A673 (cell line): ENCODE results near the gene CALHM5. TPM values are rescaled to one million over a fixed set of nuclear protein-coding genes. Genes with fewer than 3 reads are reported as not detected.

Experiments
- BruUV-seq: library from RNA; stranded (reverse); fragments of 400-500 nt; replicated peaks from 2 replicates; lab custom pipeline; 2021; lab: Mats Ljungman, UMichigan
- CTCF ChIA-PET: fragments of 300-600 bp; sonication (Branson Sonifier 250); formaldehyde crosslinking; loops from one replicate; lab custom pipeline; 2022; ENCODE audit warnings: antibody characterized with exemption; lab: Charles Lee
- POLR2A ChIA-PET: fragments of 300-600 bp; sonication (Branson Sonifier 250); formaldehyde crosslinking; loops from one replicate; lab custom pipeline; 2022; ENCODE audit warnings: antibody characterized with exemption; ENCODE audit not compliant: low non-redundant PET; lab: Charles Lee
- DNase-seq: peaks from one replicate; pipeline ENCODE4 v3.0.0-alpha.2; 2015; ENCODE audit warnings: low spot score
- H3K27ac ChIP-seq: fragments of 200-600 bp; sonication (generic); 2 replicates; pipeline ENCODE4 v1.5.1; 2016; ENCODE audit warnings: mixed run types, low read depth, mild to moderate bottlenecking, mixed read lengths, antibody characterized with exemption, low read length; ENCODE audit not compliant: poor library complexity, severe bottlenecking
- H3K27me3 ChIP-seq: fragments of 200-600 bp; sonication (generic); replicated peaks from 2 replicates; pipeline ENCODE4 v1.6.1; 2017; ENCODE audit warnings: mixed run types, low read depth, mild to moderate bottlenecking, mixed read lengths, antibody characterized with exemption, low read length; ENCODE audit not compliant: insufficient read depth, poor library complexity
- H3K36me3 ChIP-seq: fragments of 200-600 bp; sonication (generic); 2 replicates; pipeline ENCODE4 v1.6.1; 2016; ENCODE audit warnings: mixed run types, mild to moderate bottlenecking, mixed read lengths, antibody characterized with exemption, low read length; ENCODE audit not compliant: insufficient read depth, poor library complexity, severe bottlenecking
- H3K4me1 ChIP-seq: fragments of 200-600 bp; sonication (generic); 2 replicates; pipeline ENCODE4 v1.6.1; 2017; ENCODE audit warnings: mixed run types, mild to moderate bottlenecking, mixed read lengths, antibody characterized with exemption, low read length; ENCODE audit not compliant: insufficient read depth, poor library complexity, severe bottlenecking
- H3K4me3 ChIP-seq: fragments of 200-600 bp; sonication (generic); 2 replicates; pipeline ENCODE4 v1.5.1; 2016; ENCODE audit warnings: low read depth, mixed run types, mild to moderate bottlenecking, mixed read lengths, low read length; ENCODE audit not compliant: poor library complexity, severe bottlenecking
- H3K9me3 ChIP-seq: fragments of 200-600 bp; sonication (generic); 2 replicates; pipeline ENCODE4 v1.6.1; 2016; ENCODE audit warnings: mixed run types, low read depth, mild to moderate bottlenecking, mixed read lengths, antibody characterized with exemption, low read length; ENCODE audit not compliant: poor library complexity, severe bottlenecking
- EZH2 ChIP-seq: fragments of 200-600 bp; sonication (generic); IDR thresholded peaks from 2 replicates; pipeline ENCODE4 v1.6.1; 2017; ENCODE audit warnings: borderline replicate concordance, low read depth, mild to moderate bottlenecking, mixed read lengths, antibody characterized with exemption, low read length; ENCODE audit not compliant: poor library complexity, severe bottlenecking
- intact Hi-C: fragments of 100-400 bp; cut with micrococcal nuclease; formaldehyde crosslinking; loops from one replicate; pipeline ENCODE4 v1.10.0; 2022; ENCODE audit not compliant: unreplicated experiment
- total RNA-seq: library from RNA; stranded (reverse); gene quantifications from 2 replicates; pipeline ENCODE4 v1.2.3, GENCODE V29; 2021
- TF ChIP-seq, protein P1 (sequence below): fragments of 300-800, 200-600 bp; sonication (generic); conservative IDR thresholded peaks from 2 replicates; pipeline ENCODE4 v1.5.1; 2017; ENCODE audit warnings: low read depth, mild to moderate bottlenecking, antibody characterized with exemption, low read length, moderate library complexity, mixed read lengths

Gene CALHM5
- total RNA-seq, 1 experiment from 2014 or later, result 0.26 TPM

DNA sequence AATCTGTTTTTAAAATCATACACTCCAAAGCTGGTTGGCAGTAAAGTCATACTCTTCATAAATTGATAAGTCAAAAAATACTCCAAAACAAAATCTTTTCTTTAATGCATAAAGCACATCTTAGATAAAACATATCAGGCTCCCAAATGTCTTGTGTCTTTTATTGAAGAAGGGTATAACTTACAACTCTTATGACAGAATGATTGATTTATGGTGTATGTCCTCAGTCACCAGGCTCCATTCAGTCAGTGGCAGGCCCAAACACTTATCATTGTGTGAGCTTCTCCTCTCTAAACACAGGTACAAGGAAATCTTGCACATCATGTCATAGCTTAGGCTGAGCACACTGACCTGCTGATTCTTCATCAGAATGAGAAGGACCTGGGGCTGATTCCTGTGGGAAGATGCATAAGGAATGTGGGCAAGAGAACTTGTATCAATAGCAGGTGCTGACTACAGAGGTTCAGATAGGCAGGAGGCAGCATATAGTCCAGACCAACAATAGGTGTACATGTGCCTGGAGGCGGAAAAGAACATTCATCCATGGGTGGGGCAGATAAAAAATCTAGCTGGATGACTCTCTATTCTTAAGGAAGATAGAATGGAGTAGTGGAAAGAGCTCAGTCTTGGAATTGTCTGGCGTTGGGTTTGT lies 1.9 kb downstream of the CALHM5 start:
- H3K9me3 ChIP-seq, result no peaks in the 10 kb centered on the region
- CTCF ChIA-PET, result no interaction called here
- no peaks in the 10 kb centered on the region for H3K27me3 ChIP-seq
- peaks cover 25% of the 10 kb centered on the region for H3K4me1 ChIP-seq
- no peaks in the 10 kb centered on the region for H3K36me3 ChIP-seq
- TF ChIP-seq EZH2, result no peak
- TF ChIP-seq, protein P1, sequence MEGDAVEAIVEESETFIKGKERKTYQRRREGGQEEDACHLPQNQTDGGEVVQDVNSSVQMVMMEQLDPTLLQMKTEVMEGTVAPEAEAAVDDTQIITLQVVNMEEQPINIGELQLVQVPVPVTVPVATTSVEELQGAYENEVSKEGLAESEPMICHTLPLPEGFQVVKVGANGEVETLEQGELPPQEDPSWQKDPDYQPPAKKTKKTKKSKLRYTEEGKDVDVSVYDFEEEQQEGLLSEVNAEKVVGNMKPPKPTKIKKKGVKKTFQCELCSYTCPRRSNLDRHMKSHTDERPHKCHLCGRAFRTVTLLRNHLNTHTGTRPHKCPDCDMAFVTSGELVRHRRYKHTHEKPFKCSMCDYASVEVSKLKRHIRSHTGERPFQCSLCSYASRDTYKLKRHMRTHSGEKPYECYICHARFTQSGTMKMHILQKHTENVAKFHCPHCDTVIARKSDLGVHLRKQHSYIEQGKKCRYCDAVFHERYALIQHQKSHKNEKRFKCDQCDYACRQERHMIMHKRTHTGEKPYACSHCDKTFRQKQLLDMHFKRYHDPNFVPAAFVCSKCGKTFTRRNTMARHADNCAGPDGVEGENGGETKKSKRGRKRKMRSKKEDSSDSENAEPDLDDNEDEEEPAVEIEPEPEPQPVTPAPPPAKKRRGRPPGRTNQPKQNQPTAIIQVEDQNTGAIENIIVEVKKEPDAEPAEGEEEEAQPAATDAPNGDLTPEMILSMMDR, result no peak
- no peak for DNase-seq
- BruUV-seq, result no TSS peak
- no peak overlapping the region for H3K4me3 ChIP-seq
- POLR2A ChIA-PET, result no interaction called here
- intact Hi-C loops, result loop anchor here (5.0 kb wide), 1 partner anchor 76 kb away; no protein-coding TSS in a partner anchor
- H3K27ac ChIP-seq, result no peak overlapping the region

GRCh38 chr6:116514111-116514510 lies 2.7 kb downstream of the CALHM5 start:
- Histone ChIP-seq H3K27ac (no peak overlapping the region), H3K36me3 (no peaks in the 10 kb centered on the region), H3K9me3 (no peaks in the 10 kb centered on the region), H3K4me1 (peaks cover 32% of the 10 kb centered on the region), H3K4me3 (no peak overlapping the region), H3K27me3 (no peaks in the 10 kb centered on the region)
- CTCF ChIA-PET, result no interaction called here
- BruUV-seq, result no TSS peak
- POLR2A ChIA-PET, result no interaction called here
- TF ChIP-seq EZH2, result no peak
- intact Hi-C loops, result loop anchor here (5.0 kb wide), 1 partner anchor 77 kb away; no protein-coding TSS in a partner anchor
- no peak for DNase-seq

- no peak for DNase-seq
- no peak overlapping the region for H3K27ac ChIP-seq
- POLR2A ChIA-PET, result no interaction called here
Measured at GRCh38 chr6:116515141-116515540, 3.7 kb downstream of the CALHM5 start.

More at GRCh38 chr6:116515141-116515540, 3.7 kb downstream of the CALHM5 start:
- BruUV-seq, result no TSS peak
- H3K27me3 ChIP-seq, result no peaks in the 10 kb centered on the region
- intact Hi-C loops, result no loop called here
- CTCF ChIA-PET, result no interaction called here
- H3K9me3 ChIP-seq, result no peaks in the 10 kb centered on the region
- peaks cover 32% of the 10 kb centered on the region for H3K4me1 ChIP-seq
- no peak for TF ChIP-seq EZH2
- TF ChIP-seq, protein P1, result no peak
- H3K4me3 ChIP-seq, result no peak overlapping the region
- H3K36me3 ChIP-seq, result no peaks in the 10 kb centered on the region
